A549 (cell line): Measurements from ENCODE around the gene PPP2R3B. TPM values are rescaled to one million over a fixed set of nuclear protein-coding genes. Genes with fewer than 3 reads are reported as not detected.

Source experiments
- ATAC-seq, 2 experiments: fragments of 200-7000 bp in 1 of 2; fragments of >200 bp in 1 of 2; cut with Nextera tagmentation in 1 of 2; cut with Tn5 transposase in 1 of 2; 3 replicates each; pipeline versions ENCODE4 v1.8.0 to v1.9.1; 2018 to 2020; ENCODE audit warnings: mild to moderate bottlenecking in 1 of 2, moderate library complexity in 1 of 2
- CTCF ChIA-PET: fragments of 300-600 bp; sonication (Branson Sonifier 250); formaldehyde crosslinking; extraction: SDS; loops from one replicate; lab custom pipeline; 2021; ENCODE audit warnings: antibody characterized with exemption, inconsistent platforms; lab: Yijun Ruan, JAX
- POLR2A ChIA-PET: fragments of 350-600 bp; formaldehyde crosslinking; extraction: SDS; loops from one replicate; lab custom pipeline; 2021; ENCODE audit warnings: antibody characterized with exemption, inconsistent platforms; lab: Yijun Ruan, JAX
- DNase-seq, 2 experiments: peaks; one replicate each; pipeline versions ENCODE4 v3.0.0 to v3.0.0-alpha.2; 2011 to 2016; ENCODE audit warnings: low read depth in 1 of 2, low spot score in 1 of 2
- FAIRE-seq: peaks from 2 replicates; lab custom pipeline; 2011; peaks lifted over from hg19 to GRCh38; lab: Jason Lieb, UNC
- H3K27ac ChIP-seq, 2 experiments: fragments of >200 bp; sonication (Bioruptor Twin); formaldehyde crosslinking; 3 replicates each; pipeline ENCODE4 v1.5.1; 2016 to 2017
- H3K4me1 ChIP-seq: fragments of >200 bp; sonication (Bioruptor Twin); formaldehyde crosslinking; 3 replicates; pipeline ENCODE4 v1.6.1; 2016
- H3K4me2 ChIP-seq: fragments of >200 bp; sonication (Bioruptor Twin); formaldehyde crosslinking; 3 replicates; pipeline ENCODE4 v1.6.1; 2016
- H3K4me3 ChIP-seq: fragments of >200 bp; sonication (Bioruptor Twin); formaldehyde crosslinking; 3 replicates; pipeline ENCODE4 v1.5.1; 2016
- H3K9me3 ChIP-seq: fragments of >200 bp; sonication (Bioruptor Twin); formaldehyde crosslinking; 3 replicates; pipeline ENCODE4 v1.6.1; 2016
- CBX2 ChIP-seq: fragments of 200-600 bp; sonication (generic); IDR thresholded peaks from 2 replicates; pipeline ENCODE4 v1.6.1; 2016; ENCODE audit warnings: low read depth, mild to moderate bottlenecking, borderline replicate concordance
- CHD2 ChIP-seq: fragments of 150-350 bp; IDR thresholded peaks from 2 replicates; pipeline ENCODE4 v1.6.1; 2014; ENCODE audit warnings: low read length; ENCODE audit not compliant: partially characterized antibody
- CHD4 ChIP-seq: fragments of 200-600 bp; sonication (generic); IDR thresholded peaks from 2 replicates; pipeline ENCODE4 v1.6.1; 2016; ENCODE audit warnings: antibody characterized with exemption, mild to moderate bottlenecking, borderline replicate concordance
- EHF ChIP-seq: fragments of 250-450 bp; sonication (Bioruptor Pico); IDR thresholded peaks from 2 replicates; pipeline ENCODE4 v1.5.0; 2020; ENCODE audit warnings: mild to moderate bottlenecking
- EP300 ChIP-seq, 2 experiments: fragments of >200 bp; sonication (Bioruptor Twin); formaldehyde crosslinking; IDR thresholded peaks; 2 replicates in 1 of 2; 3 replicates in 1 of 2; pipeline ENCODE4 v1.6.1; 2016 to 2017
- FOSB ChIP-seq: fragments of 250-450 bp; sonication (Bioruptor Pico); IDR thresholded peaks from 2 replicates; pipeline ENCODE4 v1.5.0; 2020; ENCODE audit warnings: mild to moderate bottlenecking, moderate library complexity
- FOSL2 ChIP-seq, 2 experiments: fragments of 450-650 bp in 1 of 2; fragments of >200 bp in 1 of 2; sonication (Bioruptor Twin) in 1 of 2; formaldehyde crosslinking; IDR thresholded peaks; 2 replicates each; pipeline versions ENCODE4 v1.5.0 to v1.6.1; 2016 to 2020; ENCODE audit warnings: mild to moderate bottlenecking in 1 of 2, moderate library complexity in 1 of 2
- HEYL ChIP-seq: fragments of 250-450 bp; sonication (Bioruptor Pico); IDR thresholded peaks from 2 replicates; pipeline ENCODE4 v1.8.0; 2021; ENCODE audit warnings: mild to moderate bottlenecking, moderate library complexity
- HOXB13 ChIP-seq: fragments of 250-450 bp; sonication (Bioruptor Pico); IDR thresholded peaks from 2 replicates; pipeline ENCODE4 v1.5.0; 2020; ENCODE audit warnings: low read depth, mild to moderate bottlenecking, moderate library complexity
- JUNB ChIP-seq: fragments of >200 bp; sonication (Bioruptor Twin); formaldehyde crosslinking; IDR thresholded peaks from 2 replicates; pipeline ENCODE4 v1.6.1; 2016
- KDM1A ChIP-seq: fragments of 200-600 bp; sonication (generic); IDR thresholded peaks from 2 replicates; pipeline ENCODE4 v1.6.1; 2016; ENCODE audit warnings: low read depth, mild to moderate bottlenecking
- KDM5A ChIP-seq: fragments of 200-600 bp; sonication (generic); IDR thresholded peaks from 2 replicates; pipeline ENCODE4 v1.6.1; 2016; ENCODE audit warnings: antibody characterized with exemption, mild to moderate bottlenecking
- MAFK ChIP-seq: fragments of 450-650 bp; IDR thresholded peaks from 2 replicates; pipeline ENCODE4 v1.6.1; 2014; ENCODE audit not compliant: partially characterized antibody
- MAZ ChIP-seq: fragments of 150-350 bp; IDR thresholded peaks from 2 replicates; pipeline ENCODE4 v1.6.1; 2014; ENCODE audit warnings: antibody characterized with exemption, low read depth, low read length, borderline replicate concordance
- PHF8 ChIP-seq: fragments of 200-600 bp; sonication (generic); IDR thresholded peaks from 2 replicates; pipeline ENCODE4 v1.6.1; 2016; ENCODE audit warnings: low read depth, mild to moderate bottlenecking, antibody characterized with exemption, moderate library complexity, borderline replicate concordance
- RCOR1 ChIP-seq: fragments of 150-350 bp; IDR thresholded peaks from 2 replicates; pipeline ENCODE4 v1.6.1; 2014; ENCODE audit warnings: antibody characterized with exemption, low read length, low read depth
- RFX5 ChIP-seq: fragments of 450-650 bp; IDR thresholded peaks from 2 replicates; pipeline ENCODE4 v1.7.1; 2014; ENCODE audit warnings: antibody characterized with exemption, mild to moderate bottlenecking, moderate library complexity
- SREBF2 ChIP-seq: fragments of 450-650 bp; IDR thresholded peaks from 2 replicates; pipeline ENCODE4 v1.6.1; 2014; ENCODE audit warnings: mild to moderate bottlenecking, moderate library complexity
- TFCP2L1 ChIP-seq: fragments of 250-450 bp; sonication (Bioruptor Pico); IDR thresholded peaks from 2 replicates; pipeline ENCODE4 v1.5.0; 2021; ENCODE audit warnings: mild to moderate bottlenecking
- TP53 ChIP-seq: fragments of 250-450 bp; sonication (Bioruptor Pico); IDR thresholded peaks from 2 replicates; pipeline ENCODE4 v1.5.0; 2021; ENCODE audit warnings: mild to moderate bottlenecking, moderate library complexity
- ZNF302 ChIP-seq: fragments of 250-450 bp; sonication (Bioruptor Pico); IDR thresholded peaks from 2 replicates; pipeline ENCODE4 v1.9.0; 2021; ENCODE audit warnings: inconsistent platforms, mild to moderate bottlenecking, moderate library complexity
- ZSCAN20 ChIP-seq: fragments of 250-450 bp; sonication (Bioruptor Pico); IDR thresholded peaks from 2 replicates; pipeline ENCODE4 v1.8.0; 2022; ENCODE audit warnings: mild to moderate bottlenecking, moderate library complexity
- WGBS: methylation state at CpG from one replicate; pipeline ENCODE4 v1.1.6; 2017; ENCODE audit errors: missing lambda C conversion rate; 5-methylcytosine and 5-hydroxymethylcytosine counted together
- polyA plus RNA-seq, 4 experiments: library from polyadenylated mRNA; depleted of rRNA in 3 of 4; stranded (reverse); fragments of >200 nt; fragmentation: RNase III in 1 of 4; extraction: RNeasy Plus Mini Kit Qiagen cat#74134 plus additional on column Dnase treatment in 1 of 4; gene quantifications; 2 replicates in 3 of 4; 3 replicates in 1 of 4; pipeline ENCODE4 v1.2.3, GENCODE V29; 2011 to 2017
- TF ChIP-seq, protein P1 (sequence below): IDR thresholded peaks from 2 replicates; pipeline ENCODE4 v1.6.1; 2012
- TF ChIP-seq, protein P2 (sequence below): fragments of >200 bp; sonication (Bioruptor Twin); formaldehyde crosslinking; IDR thresholded peaks from 2 replicates; pipeline ENCODE4 v1.6.1; 2016
- TF ChIP-seq, protein P3 (sequence below): fragments of >200 bp; sonication (Bioruptor Twin); formaldehyde crosslinking; IDR thresholded peaks from 3 replicates; pipeline ENCODE4 v1.6.1; 2016
- TF ChIP-seq, protein P4 (sequence below): fragments of 450-650 bp; IDR thresholded peaks from 2 replicates; pipeline ENCODE4 v1.6.1; 2014; ENCODE audit warnings: antibody characterized with exemption
- TF ChIP-seq, protein P5 (sequence below): IDR thresholded peaks from 2 replicates; pipeline ENCODE4 v1.6.1; 2012; ENCODE audit warnings: low read depth, borderline replicate concordance

The PPP2R3B gene
- polyA plus RNA-seq, 2 of the 4 experiments (the other 2 are of a cell fraction): 12.6 to 29.6 TPM

DNA sequence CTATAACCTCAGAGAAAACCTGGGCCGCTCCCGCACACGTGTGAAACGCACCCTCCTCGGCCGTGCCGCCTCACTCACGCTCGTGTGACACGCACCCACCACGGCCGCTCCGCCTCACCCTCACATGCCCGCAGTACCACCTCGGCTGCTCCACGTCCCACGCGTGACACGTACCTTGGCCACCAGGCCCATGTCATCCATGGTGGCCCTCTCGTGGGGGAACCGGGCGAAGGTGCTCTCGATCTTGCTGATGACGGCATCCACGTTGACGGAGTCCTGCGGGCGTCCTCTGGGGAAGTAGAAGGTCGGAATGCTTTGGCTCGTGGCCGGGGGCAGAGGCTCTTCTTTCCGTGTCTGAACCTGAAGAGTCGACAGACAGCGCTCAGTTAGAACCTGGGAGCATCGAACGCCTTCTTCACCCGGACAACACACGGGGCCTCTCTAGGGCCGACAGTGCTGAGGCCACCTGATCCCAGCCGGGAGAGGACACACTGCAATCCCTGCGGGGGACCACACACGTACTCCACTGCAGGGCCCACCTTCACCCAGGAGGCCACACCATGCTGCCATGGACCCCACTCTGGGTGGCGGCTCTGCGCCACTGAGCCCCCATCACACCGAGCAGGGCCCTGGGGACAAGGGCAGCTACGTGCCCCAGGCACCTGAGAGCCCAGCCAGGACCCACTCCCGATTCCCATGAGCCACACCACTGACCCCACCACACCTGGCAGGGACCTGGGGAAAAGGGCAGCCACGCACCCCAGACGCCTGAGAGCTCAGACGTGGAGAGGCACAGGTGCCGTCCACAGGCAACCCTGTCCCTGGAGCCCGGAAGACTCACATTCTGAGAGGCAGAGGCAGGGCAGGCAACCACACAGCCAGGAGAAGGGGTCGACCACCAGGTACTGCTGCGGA, 25.2 kb downstream of the PPP2R3B start:
- H3K4me1 ChIP-seq: peaks cover 5% of the 10 kb centered on the region; the same call in 1 of the 3 replicates
- H3K9me3 ChIP-seq: peaks cover 28% of the 10 kb centered on the region
- H3K27ac ChIP-seq: no peak overlapping the region
- no peak for FAIRE-seq
- no peak overlapping the region for H3K4me3 ChIP-seq
- WGBS: 96% methylated on average over 53 of the region's 54 CpGs
- POLR2A ChIA-PET: no interaction called here
- TF ChIP-seq MAZ: no peak
- TF ChIP-seq, protein P1, sequence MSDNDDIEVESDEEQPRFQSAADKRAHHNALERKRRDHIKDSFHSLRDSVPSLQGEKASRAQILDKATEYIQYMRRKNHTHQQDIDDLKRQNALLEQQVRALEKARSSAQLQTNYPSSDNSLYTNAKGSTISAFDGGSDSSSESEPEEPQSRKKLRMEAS: no peak
- TF ChIP-seq, all 56 proteins: peak for 0
- ATAC-seq: no peak
- CTCF ChIA-PET: no interaction called here
- H3K4me2 ChIP-seq: no peak overlapping the region
- no peak for DNase-seq

DNA sequence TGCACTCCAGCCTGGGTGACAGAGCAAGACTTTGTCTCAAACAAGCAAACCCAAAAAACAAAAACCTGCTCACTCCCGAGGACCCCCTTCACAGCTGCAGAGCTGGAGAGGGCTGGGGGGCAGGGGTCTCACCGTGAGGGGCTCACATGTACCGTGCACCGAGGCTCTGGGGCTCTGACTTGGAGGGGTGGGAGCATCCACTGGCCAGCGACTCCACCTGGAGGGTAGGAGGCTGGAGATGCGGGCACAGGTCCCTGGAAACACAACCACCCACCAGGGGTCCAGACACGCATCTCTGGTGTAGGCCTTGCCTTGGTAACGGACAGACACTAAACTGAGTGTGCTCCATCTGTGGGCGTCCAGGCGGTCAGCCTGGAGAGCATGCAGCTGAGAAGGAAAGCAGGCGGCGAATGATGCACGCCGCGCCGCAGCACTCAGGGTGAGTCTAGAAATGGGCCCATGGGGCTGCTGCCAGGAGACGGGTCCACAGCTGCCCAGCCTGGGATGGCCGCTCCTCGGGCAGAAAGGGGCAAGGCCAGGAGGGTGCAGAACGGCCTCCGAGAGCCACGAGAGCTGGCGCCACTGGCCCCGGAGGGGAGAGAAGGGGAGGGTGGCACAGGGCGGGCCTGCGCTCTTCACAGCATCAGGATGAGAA, 26.1 kb downstream of the PPP2R3B start:
- TF ChIP-seq, protein P1: no peak
- no peak for TF ChIP-seq ZSCAN20
- TF ChIP-seq KDM1A: no peak
- no peak for TF ChIP-seq RFX5
- no peak for TF ChIP-seq HEYL (CRISPR knock-in tag)
- no peak for TF ChIP-seq SREBF2
- TF ChIP-seq, protein P2, sequence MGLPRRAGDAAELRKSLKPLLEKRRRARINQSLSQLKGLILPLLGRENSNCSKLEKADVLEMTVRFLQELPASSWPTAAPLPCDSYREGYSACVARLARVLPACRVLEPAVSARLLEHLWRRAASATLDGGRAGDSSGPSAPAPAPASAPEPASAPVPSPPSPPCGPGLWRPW: no peak
- no peak for TF ChIP-seq FOSL2 (IDR thresholded peaks at IDR 0.05)
- no peak for TF ChIP-seq FOSL2 (CRISPR knock-in tag; IDR thresholded peaks at IDR 0.05)
- TF ChIP-seq CBX2: no peak
- TF ChIP-seq KDM5A: no peak
- no peak for DNase-seq
- WGBS: 96% methylated on average over 26 of the region's 26 CpGs

DNA sequence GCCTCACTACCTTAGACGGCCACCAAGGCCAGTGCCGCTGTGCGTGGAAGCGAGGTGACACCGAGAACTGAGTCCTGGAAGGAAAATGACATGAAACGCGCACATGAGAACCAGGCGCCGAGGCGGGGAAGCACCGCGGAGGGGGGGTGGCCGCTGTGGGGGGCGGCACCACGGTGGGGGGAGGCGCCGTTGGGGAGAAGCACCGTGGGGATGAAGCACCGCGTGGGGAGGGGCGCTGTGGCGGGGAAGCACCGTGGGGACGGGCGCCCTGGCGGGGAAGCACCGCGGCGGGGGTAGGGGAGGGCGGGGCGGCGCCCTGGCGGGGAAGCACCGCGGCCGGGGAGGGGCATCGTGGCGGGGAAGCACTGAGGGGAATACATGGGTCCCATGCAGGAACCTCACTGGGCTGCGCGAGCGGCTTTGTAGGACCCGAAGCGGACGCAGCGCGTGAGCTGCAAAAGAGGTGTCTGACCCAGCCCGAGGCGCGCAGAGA, 28.0 kb downstream of the PPP2R3B start:
- H3K4me1 ChIP-seq: peaks cover 5% of the 10 kb centered on the region; the same call in 1 of the 3 replicates
- peaks cover 28% of the 10 kb centered on the region for H3K9me3 ChIP-seq
- DNase-seq: no peak
- ChIA-PET POLR2A (no interaction called here), CTCF (no interaction called here)
- no peak for ATAC-seq
- TF ChIP-seq HEYL (CRISPR knock-in tag): no peak
- TF ChIP-seq, protein P3, sequence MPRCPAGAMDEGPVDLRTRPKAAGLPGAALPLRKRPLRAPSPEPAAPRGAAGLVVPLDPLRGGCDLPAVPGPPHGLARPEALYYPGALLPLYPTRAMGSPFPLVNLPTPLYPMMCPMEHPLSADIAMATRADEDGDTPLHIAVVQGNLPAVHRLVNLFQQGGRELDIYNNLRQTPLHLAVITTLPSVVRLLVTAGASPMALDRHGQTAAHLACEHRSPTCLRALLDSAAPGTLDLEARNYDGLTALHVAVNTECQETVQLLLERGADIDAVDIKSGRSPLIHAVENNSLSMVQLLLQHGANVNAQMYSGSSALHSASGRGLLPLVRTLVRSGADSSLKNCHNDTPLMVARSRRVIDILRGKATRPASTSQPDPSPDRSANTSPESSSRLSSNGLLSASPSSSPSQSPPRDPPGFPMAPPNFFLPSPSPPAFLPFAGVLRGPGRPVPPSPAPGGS: no peak
- no peak for TF ChIP-seq FOSB
- TF ChIP-seq, protein P4, sequence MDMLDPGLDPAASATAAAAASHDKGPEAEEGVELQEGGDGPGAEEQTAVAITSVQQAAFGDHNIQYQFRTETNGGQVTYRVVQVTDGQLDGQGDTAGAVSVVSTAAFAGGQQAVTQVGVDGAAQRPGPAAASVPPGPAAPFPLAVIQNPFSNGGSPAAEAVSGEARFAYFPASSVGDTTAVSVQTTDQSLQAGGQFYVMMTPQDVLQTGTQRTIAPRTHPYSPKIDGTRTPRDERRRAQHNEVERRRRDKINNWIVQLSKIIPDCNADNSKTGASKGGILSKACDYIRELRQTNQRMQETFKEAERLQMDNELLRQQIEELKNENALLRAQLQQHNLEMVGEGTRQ: no peak
- no peak for TF ChIP-seq TFCP2L1 (CRISPR knock-in tag)
- TF ChIP-seq EHF (CRISPR knock-in tag): no peak
- TF ChIP-seq JUNB: no peak
- no peak for TF ChIP-seq CHD2
- TF ChIP-seq TP53 (CRISPR knock-in tag): no peak
- no peak for TF ChIP-seq RCOR1
- no peak for TF ChIP-seq ZNF302
- no peak for TF ChIP-seq EP300 (IDR thresholded peaks at IDR 0.05)
- TF ChIP-seq, protein P5, sequence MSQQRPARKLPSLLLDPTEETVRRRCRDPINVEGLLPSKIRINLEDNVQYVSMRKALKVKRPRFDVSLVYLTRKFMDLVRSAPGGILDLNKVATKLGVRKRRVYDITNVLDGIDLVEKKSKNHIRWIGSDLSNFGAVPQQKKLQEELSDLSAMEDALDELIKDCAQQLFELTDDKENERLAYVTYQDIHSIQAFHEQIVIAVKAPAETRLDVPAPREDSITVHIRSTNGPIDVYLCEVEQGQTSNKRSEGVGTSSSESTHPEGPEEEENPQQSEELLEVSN: no peak
- no peak for TF ChIP-seq PHF8
- TF ChIP-seq MAFK: no peak
- TF ChIP-seq CHD4: no peak
- no peak for TF ChIP-seq HOXB13
- H3K4me2 ChIP-seq: no peak overlapping the region
- 98% methylated on average over 27 of the region's 49 CpGs for WGBS
- FAIRE-seq: no peak
- no peak overlapping the region for H3K4me3 ChIP-seq
- H3K27ac ChIP-seq: no peak overlapping the region

More for the DNA sequence above, 26.1 kb downstream of the PPP2R3B start:
- ATAC-seq (no peak), FAIRE-seq (no peak)
- Histone ChIP-seq H3K9me3 (peaks cover 28% of the 10 kb centered on the region), H3K4me3 (no peak overlapping the region), H3K4me1 (peaks cover 5% of the 10 kb centered on the region; the same call in 1 of the 3 replicates), H3K27ac (no peak overlapping the region), H3K4me2 (no peak overlapping the region)
- ChIA-PET CTCF (no interaction called here), POLR2A (no interaction called here)
